GM21515 (cell line): Measurements from ENCODE around the gene CYP1A2.

Experiments used
- ATAC-seq: cut with Tn5 transposase; IDR thresholded peaks from one replicate; pipeline ENCODE4 v1.9.1; 2021; ENCODE audit not compliant: unreplicated experiment

CYP1A2 gene

GRCh38 chr15:74802862-74803447, 54.3 kb downstream of the CYP1A2 start:
- ATAC-seq = no peak

GRCh38 chr15:74804935-74805334, 56.3 kb downstream of the CYP1A2 start:
- ATAC-seq = no peak
